Measurements from ENCODE around the gene SNN.

Gene SNN

GRCh38 chr16:11635113-11635652 lies 33.1 kb upstream of the SNN start:
- DNase-seq (ENCODE audit: low read depth), result no peak

GRCh38 chr16:11635679-11636171 lies 32.5 kb upstream of the SNN start:
- no peak for DNase-seq (ENCODE audit: low read depth)

GRCh38 chr16:11636172-11636721 lies 32.0 kb upstream of the SNN start:
- DNase-seq (ENCODE audit: low read depth), result no peak

GRCh38 chr16:11637320-11637719 lies 30.9 kb upstream of the SNN start:
- no peak for DNase-seq (ENCODE audit: low read depth)

- DNase-seq (ENCODE audit: low read depth), result no peak
These were observed 30.1 kb upstream of the SNN start for GRCh38 chr16:11638140-11638539.

GRCh38 chr16:11639008-11639562 lies 29.2 kb upstream of the SNN start:
- DNase-seq (ENCODE audit: low read depth), result no peak

GRCh38 chr16:11639925-11640899 lies 28.0 kb upstream of the SNN start:
- peak; percentile 99 for DNase-seq (ENCODE audit: low read depth)

- DNase-seq (ENCODE audit: low read depth), result peak; percentile 75
These were observed 27.1 kb upstream of the SNN start for GRCh38 chr16:11640987-11641817.

GRCh38 chr16:11642765-11643116 lies 25.5 kb upstream of the SNN start:
- no peak for DNase-seq (ENCODE audit: low read depth)

GRCh38 chr16:11649276-11649675 lies 19.0 kb upstream of the SNN start:
- no peak for DNase-seq (ENCODE audit: low read depth)

- DNase-seq (ENCODE audit: low read depth), result no peak
These were observed 17.3 kb upstream of the SNN start for GRCh38 chr16:11650641-11651591.

GRCh38 chr16:11651796-11652195 lies 16.5 kb upstream of the SNN start:
- DNase-seq (ENCODE audit: low read depth), result no peak

- no peak for DNase-seq (ENCODE audit: low read depth)
These were observed 12.6 kb upstream of the SNN start for GRCh38 chr16:11655655-11656054.

GRCh38 chr16:11657556-11657955 lies 10.7 kb upstream of the SNN start:
- no peak for DNase-seq (ENCODE audit: low read depth)

- DNase-seq (ENCODE audit: low read depth), result no peak
These were observed 9.2 kb upstream of the SNN start for GRCh38 chr16:11658896-11659708.

- no peak for DNase-seq (ENCODE audit: low read depth)
These were observed 7.7 kb upstream of the SNN start for GRCh38 chr16:11660565-11660964.

- no peak for DNase-seq (ENCODE audit: low read depth)
These were observed 5.7 kb upstream of the SNN start for GRCh38 chr16:11662582-11662981.

- no peak for DNase-seq (ENCODE audit: low read depth)
These were observed 3.2 kb upstream of the SNN start for GRCh38 chr16:11665071-11665491.

GRCh38 chr16:11666103-11667055 lies 1.9 kb upstream of the SNN start:
- no peak for DNase-seq (ENCODE audit: low read depth)

Measured in fibroblast of gingiva (primary cell).